K562 (cell line): ENCODE data around the gene YPEL4. TPM values are rescaled to one million over a fixed set of nuclear protein-coding genes. Genes with fewer than 3 reads are reported as not detected.

Experiments
- ASH1L ChIP-seq: fragments of 450-650 bp; IDR thresholded peaks from 2 replicates; pipeline ENCODE4 v1.6.1; 2018; ENCODE audit warnings: borderline replicate concordance, mild to moderate bottlenecking, low read depth; ENCODE audit not compliant: partially characterized antibody
- C11orf30 ChIP-seq: fragments of 450-650 bp; IDR thresholded peaks from 2 replicates; pipeline ENCODE4 v1.6.1; 2016; ENCODE audit warnings: low read depth, mild to moderate bottlenecking
- DDX20 ChIP-seq: fragments of 450-650 bp; IDR thresholded peaks from 2 replicates; pipeline ENCODE4 v1.6.1; 2016; ENCODE audit warnings: missing genetic modification characterization, low read depth, mild to moderate bottlenecking, missing compliant biosample characterization, moderate library complexity
- DLX4 ChIP-seq: fragments of 250-450 bp; sonication (Bioruptor Pico); IDR thresholded peaks from 2 replicates; pipeline ENCODE4 v1.6.1; 2021; ENCODE audit warnings: mild to moderate bottlenecking
- EP400 ChIP-seq: fragments of 450-650 bp; IDR thresholded peaks from 2 replicates; pipeline ENCODE4 v1.6.1; 2017; ENCODE audit warnings: antibody characterized with exemption, mild to moderate bottlenecking, moderate library complexity
- FOXK1 ChIP-seq: sonication (generic); formaldehyde crosslinking; IDR thresholded peaks from 2 replicates; pipeline ENCODE4 v1.8.0; 2022; ENCODE audit warnings: missing genetic modification reagents, mild to moderate bottlenecking, borderline replicate concordance
- GABPA ChIP-seq: fragments of 200-800 bp; sonication (Bioruptor generic); conservative IDR thresholded peaks from 2 replicates; pipeline ENCODE4 v1.6.1; 2016; ENCODE audit warnings: low read depth, missing genetic modification characterization, missing compliant biosample characterization
- HIVEP1 ChIP-seq: fragments of 250-450 bp; sonication (Bioruptor Pico); IDR thresholded peaks from 2 replicates; pipeline ENCODE4 v1.4.0; 2020; ENCODE audit warnings: mild to moderate bottlenecking
- HMG20A ChIP-seq: fragments of 450-650 bp; formaldehyde crosslinking; conservative IDR thresholded peaks from 2 replicates; pipeline ENCODE4 v1.4.0; 2020; ENCODE audit warnings: mild to moderate bottlenecking, mixed read lengths
- HMGN3 ChIP-seq: IDR thresholded peaks from 2 replicates; pipeline ENCODE4 v1.6.1; 2011; ENCODE audit warnings: borderline replicate concordance, low read depth, mild to moderate bottlenecking, mixed read lengths, low read length; ENCODE audit not compliant: insufficient read length; ENCODE audit errors: extremely low read depth
- ID3 ChIP-seq, 2 experiments: fragments of 250-450 bp in 1 of 2; fragments of 450-650 bp in 1 of 2; sonication (Bioruptor Pico) in 1 of 2; IDR thresholded peaks; 2 replicates each; pipeline versions ENCODE4 v1.6.1 to v1.8.0; 2016 to 2021; ENCODE audit warnings: mild to moderate bottlenecking in 2 of 2, moderate library complexity in 2 of 2, missing compliant biosample characterization in 1 of 2, missing genetic modification characterization in 1 of 2
- MAFF ChIP-seq: IDR thresholded peaks from 2 replicates; pipeline ENCODE4 v1.6.1; 2012; ENCODE audit warnings: low read length, improper control_type of control experiment
- NR0B1 ChIP-seq: fragments of 450-650 bp; IDR thresholded peaks from one replicate; pipeline ENCODE4 v1.6.1; 2018; ENCODE audit warnings: mild to moderate bottlenecking, moderate library complexity; ENCODE audit not compliant: partially characterized antibody
- RB1 ChIP-seq: fragments of 450-650 bp; IDR thresholded peaks from 2 replicates; pipeline ENCODE4 v1.6.1; 2017; ENCODE audit warnings: low read depth, mild to moderate bottlenecking
- SMARCB1 ChIP-seq: IDR thresholded peaks from 2 replicates; pipeline ENCODE4 v1.6.1; 2011; ENCODE audit warnings: improper control_type of control experiment, low read depth; ENCODE audit not compliant: insufficient read length
- SRF ChIP-seq, 2 experiments: fragments of 250-450, 450-650 bp in 1 of 2; sonication (Bioruptor Pico) in 1 of 2; sonication (generic) in 1 of 2; formaldehyde crosslinking; IDR thresholded peaks; 2 replicates each; pipeline versions ENCODE4 v1.5.0 to v1.5.1; 2020 to 2022; ENCODE audit warnings: mild to moderate bottlenecking in 1 of 2, missing genetic modification reagents in 1 of 2
- STAG1 ChIP-seq: sonication (generic); formaldehyde crosslinking; IDR thresholded peaks from 2 replicates; pipeline ENCODE4 v1.5.0; 2020; ENCODE audit warnings: missing genetic modification reagents, borderline replicate concordance
- TAL1 ChIP-seq: fragments of 450-650 bp; IDR thresholded peaks from 2 replicates; pipeline ENCODE4 v1.6.1; 2016; ENCODE audit warnings: mild to moderate bottlenecking
- ZBTB17 ChIP-seq: fragments of 450-650 bp; formaldehyde crosslinking; IDR thresholded peaks from 2 replicates; pipeline ENCODE4 v1.4.0; 2020; ENCODE audit warnings: mild to moderate bottlenecking
- ZFP30 ChIP-seq: fragments of 250-450 bp; sonication (Bioruptor Pico); IDR thresholded peaks from 2 replicates; pipeline ENCODE4 v1.8.0; 2022; ENCODE audit warnings: moderate library complexity, mild to moderate bottlenecking, inconsistent platforms, borderline replicate concordance
- ZNF12 ChIP-seq: sonication (generic); formaldehyde crosslinking; IDR thresholded peaks from 2 replicates; pipeline ENCODE4 v1.4.0; 2020; ENCODE audit warnings: mild to moderate bottlenecking, missing genetic modification reagents
- ZNF766 ChIP-seq: fragments of 200-800 bp; sonication (Bioruptor generic); conservative IDR thresholded peaks from 2 replicates; pipeline ENCODE4 v1.6.1; 2016; ENCODE audit warnings: missing genetic modification characterization, missing compliant biosample characterization
- polyA plus RNA-seq, 8 experiments: library from polyadenylated mRNA; depleted of rRNA in 4 of 8; stranded (reverse) in 5 of 8; unstranded in 3 of 8; fragments of >200 nt; fragmentation: Nextera tagmentation in 2 of 8; fragmentation: Illumina TruSeq in 1 of 8; extraction: Ambion mirVana in 2 of 8; extraction: Trizol in 1 of 8; gene quantifications; 2 replicates each; pipeline versions ENCODE4 v1.2.1 to v1.2.3, GENCODE V29; 2011 to 2014; ENCODE audit warnings: inconsistent platforms in 1 of 8, missing spikeins in 1 of 8
- total RNA-seq, 7 experiments: library from RNA; depleted of rRNA in 6 of 7; stranded (reverse); fragments of >200 nt in 6 of 7; fragmentation: Illumina TruSeq in 2 of 7; extraction: Trizol in 2 of 7; gene quantifications; 2 replicates each; pipeline versions ENCODE4 v1.2.1 to v1.2.3, GENCODE V29; 2011 to 2021; ENCODE audit warnings: low replicate concordance in 1 of 7
- TF ChIP-seq, protein P1 (sequence below): fragments of 250-450 bp; sonication (Bioruptor Pico); IDR thresholded peaks from 2 replicates; pipeline ENCODE4 v1.5.0; 2021

Gene YPEL4
- total and polyA plus RNA-seq, 9 of the 15 experiments (the other 6 are each of a cell fraction or from before 2014, with no cell fraction given), result 0.07 to 1.4 (median 0.40) TPM; not detected in 2

- TF ChIP-seq ASH1L (no peak), HMGN3 (peak; percentile 77), ZNF766 (CRISPR knock-in tag) (peak; percentile 65; the same call in 1 of the 2 replicates), ID3 (CRISPR knock-in tag; IDR thresholded peaks at IDR 0.05) (no peak), ID3 (tag; IDR thresholded peaks at IDR 0.05) (peak; percentile 68), RB1 (peak; percentile 79), HIVEP1 (CRISPR knock-in tag) (0 out of 2 replicates have a peak, but pooled peaks have one; percentile 27), DLX4 (no peak), SMARCB1 (no peak), SRF (CRISPR knock-in tag; IDR thresholded peaks at IDR 0.05) (peak in 1 of 2 experiments; percentile 73; a peak in 2 of 4 replicates), ZNF12 (no peak), TAL1 (no peak), HMG20A (no peak), NR0B1 (no peak), FOXK1 (peak; percentile 94), STAG1 (CRISPR knock-in tag) (no peak), EP400 (peak; percentile 84), ZBTB17 (CRISPR knock-in tag) (no peak), ZFP30 (CRISPR knock-in tag) (no peak), DDX20 (tag) (no peak), C11orf30 (peak; percentile 75), GABPA (tag) (peak; percentile 92), MAFF (peak; percentile 2; the same call in 1 of the 2 replicates)
- TF ChIP-seq, protein P1, sequence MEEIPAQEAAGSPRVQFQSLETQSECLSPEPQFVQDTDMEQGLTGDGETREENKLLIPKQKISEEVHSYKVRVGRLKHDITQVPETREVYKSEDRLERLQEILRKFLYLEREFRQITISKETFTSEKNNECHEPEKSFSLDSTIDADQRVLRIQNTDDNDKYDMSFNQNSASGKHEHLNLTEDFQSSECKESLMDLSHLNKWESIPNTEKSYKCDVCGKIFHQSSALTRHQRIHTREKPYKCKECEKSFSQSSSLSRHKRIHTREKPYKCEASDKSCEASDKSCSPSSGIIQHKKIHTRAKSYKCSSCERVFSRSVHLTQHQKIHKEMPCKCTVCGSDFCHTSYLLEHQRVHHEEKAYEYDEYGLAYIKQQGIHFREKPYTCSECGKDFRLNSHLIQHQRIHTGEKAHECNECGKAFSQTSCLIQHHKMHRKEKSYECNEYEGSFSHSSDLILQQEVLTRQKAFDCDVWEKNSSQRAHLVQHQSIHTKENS (CRISPR knock-in tag), result no peak
Measured at GRCh38 chr11:57657194-57658022, 7.7 kb upstream of the YPEL4 start, which contains the start of gene CLP1 (continued).
